ENCODE data around the gene BET1L.
"Not testable (repeated sequence)": the region's sequence is repeated elsewhere in the genome, so short reads cannot be mapped to it uniquely, and the experiment has no call there.

- not testable (repeated sequence) for TF ChIP-seq CTCF, POLR2A (IDR thresholded peaks at IDR 0.05)
Measured at GRCh38 chr11:189200-189783, 17.9 kb downstream of the BET1L start.

All from lower leg skin (tissue), 3 donors.